Epithelial cell of esophagus (primary cell): ENCODE data around the gene ZER1.

Source experiments
- DNase-seq: peaks from one replicate; pipeline ENCODE4 v3.0.0; 2010; ENCODE audit warnings: low read depth
- H3K4me3 ChIP-seq: 2 replicates; pipeline ENCODE4 v1.5.1; 2011; ENCODE audit warnings: mild to moderate bottlenecking, low read length, control low read depth
- TF ChIP-seq, protein P1 (sequence below): IDR thresholded peaks from 2 replicates; pipeline ENCODE4 v1.5.1; 2011; ENCODE audit warnings: low read depth, mild to moderate bottlenecking, low read length, control low read depth, inconsistent platforms; ENCODE audit not compliant: insufficient read depth; ENCODE audit errors: missing control alignments

Gene ZER1

DNA sequence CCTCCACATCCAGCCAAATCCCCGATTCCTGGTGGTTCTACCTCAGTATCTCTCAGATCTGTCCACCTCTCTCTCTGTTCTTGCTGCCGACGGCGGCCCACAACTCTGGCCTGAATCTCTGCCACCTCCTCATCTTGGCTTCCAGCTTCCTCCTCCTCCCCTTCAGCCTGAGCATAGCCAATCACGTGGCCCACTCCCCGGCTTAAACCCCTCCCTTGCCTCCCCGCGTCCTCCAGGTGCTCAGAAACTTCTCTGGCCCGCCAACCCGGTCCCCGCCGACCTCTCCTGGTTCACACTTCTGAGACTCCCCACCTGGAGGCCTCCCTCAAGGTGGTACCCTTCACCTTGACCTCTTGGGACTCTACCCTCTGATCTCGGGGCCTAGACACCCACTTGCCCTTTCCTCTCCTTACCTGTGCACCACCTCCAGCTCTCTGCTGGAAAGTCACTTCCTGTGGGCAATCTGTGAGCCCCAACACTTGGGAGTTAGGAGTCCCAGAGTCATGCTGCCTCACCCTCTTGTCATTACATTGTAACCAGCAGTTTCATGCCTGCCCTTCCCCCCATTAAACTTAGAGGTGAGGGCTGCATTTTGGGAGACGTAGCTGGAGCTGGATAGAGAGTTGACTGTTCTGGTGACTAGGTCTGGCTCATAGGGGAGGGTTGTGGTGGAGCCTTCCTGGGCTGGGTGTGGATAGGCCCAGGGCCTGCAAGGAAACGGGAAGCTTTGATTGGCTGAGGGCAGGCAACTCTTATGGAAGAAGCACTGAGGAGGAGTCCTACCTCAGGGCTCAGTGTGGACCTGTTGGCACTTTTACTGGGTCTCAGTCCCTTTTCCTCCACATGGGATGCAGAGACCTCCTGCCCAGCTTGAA, 87.2 kb downstream of the ZER1 start:
- TF ChIP-seq, protein P1, sequence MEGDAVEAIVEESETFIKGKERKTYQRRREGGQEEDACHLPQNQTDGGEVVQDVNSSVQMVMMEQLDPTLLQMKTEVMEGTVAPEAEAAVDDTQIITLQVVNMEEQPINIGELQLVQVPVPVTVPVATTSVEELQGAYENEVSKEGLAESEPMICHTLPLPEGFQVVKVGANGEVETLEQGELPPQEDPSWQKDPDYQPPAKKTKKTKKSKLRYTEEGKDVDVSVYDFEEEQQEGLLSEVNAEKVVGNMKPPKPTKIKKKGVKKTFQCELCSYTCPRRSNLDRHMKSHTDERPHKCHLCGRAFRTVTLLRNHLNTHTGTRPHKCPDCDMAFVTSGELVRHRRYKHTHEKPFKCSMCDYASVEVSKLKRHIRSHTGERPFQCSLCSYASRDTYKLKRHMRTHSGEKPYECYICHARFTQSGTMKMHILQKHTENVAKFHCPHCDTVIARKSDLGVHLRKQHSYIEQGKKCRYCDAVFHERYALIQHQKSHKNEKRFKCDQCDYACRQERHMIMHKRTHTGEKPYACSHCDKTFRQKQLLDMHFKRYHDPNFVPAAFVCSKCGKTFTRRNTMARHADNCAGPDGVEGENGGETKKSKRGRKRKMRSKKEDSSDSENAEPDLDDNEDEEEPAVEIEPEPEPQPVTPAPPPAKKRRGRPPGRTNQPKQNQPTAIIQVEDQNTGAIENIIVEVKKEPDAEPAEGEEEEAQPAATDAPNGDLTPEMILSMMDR = no peak
- H3K4me3 ChIP-seq = peak overlapping the region; percentile 97
- DNase-seq = peak; percentile 97

- H3K4me3 ChIP-seq = peak overlapping the region; percentile 97
- no peak for DNase-seq
- TF ChIP-seq, protein P1 = no peak
Observed at GRCh38 chr9:128684065-128684324, 87.7 kb downstream of the ZER1 start.

GRCh38 chr9:128683340-128684064, 88.2 kb downstream of the ZER1 start:
- H3K4me3 ChIP-seq = peak overlapping the region; percentile 97
- peak; percentile 93 for DNase-seq
- TF ChIP-seq, protein P1 = no peak
